GM19099 (cell line): ENCODE results near the gene TAS2R46.
"Not testable (repeated sequence)": the region's sequence is repeated elsewhere in the genome, so short reads cannot be mapped to it uniquely, and the experiment has no call there.

Source experiments
- POLR2A ChIP-seq: IDR thresholded peaks from 3 replicates; pipeline ENCODE4 v1.6.1; 2011; ENCODE audit warnings: low read depth; ENCODE audit not compliant: insufficient read length; ENCODE audit errors: extremely low read depth

TAS2R46 gene, protein sequence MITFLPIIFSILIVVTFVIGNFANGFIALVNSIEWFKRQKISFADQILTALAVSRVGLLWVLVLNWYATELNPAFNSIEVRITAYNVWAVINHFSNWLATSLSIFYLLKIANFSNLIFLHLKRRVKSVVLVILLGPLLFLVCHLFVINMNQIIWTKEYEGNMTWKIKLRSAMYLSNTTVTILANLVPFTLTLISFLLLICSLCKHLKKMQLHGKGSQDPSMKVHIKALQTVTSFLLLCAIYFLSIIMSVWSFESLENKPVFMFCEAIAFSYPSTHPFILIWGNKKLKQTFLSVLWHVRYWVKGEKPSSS

GRCh38 chr12:11062194-11062593 lies at the start of gene TAS2R46:
Gene TAS2R46 (minus strand): TSS chr12:11062294. CDS start chr12:11062294, 0 bp downstream.
- TF ChIP-seq POLR2A, result not testable (repeated sequence)

- TF ChIP-seq POLR2A, result no peak
Measured at GRCh38 chr12:11108862-11109261, 46.8 kb upstream of the TAS2R46 start.

DNA sequence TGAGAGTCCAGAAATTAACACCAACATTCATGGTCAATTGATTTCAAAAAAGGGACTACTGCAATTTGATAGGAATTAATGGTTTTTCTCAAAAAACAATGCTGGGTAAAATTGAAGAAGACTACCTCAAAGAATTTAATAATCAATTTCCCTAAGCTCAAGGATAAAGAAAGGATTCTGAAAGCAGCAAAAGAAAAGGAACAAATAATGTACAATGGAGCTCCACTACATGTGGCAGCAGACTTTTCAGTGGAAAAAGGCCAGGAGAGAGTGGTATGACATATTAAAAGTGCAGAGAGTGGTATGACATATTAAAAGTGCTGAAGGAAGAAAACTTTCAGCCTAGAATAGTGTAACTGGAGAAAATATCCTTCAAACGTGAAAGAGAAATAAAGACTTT lies 45.6 kb upstream of the TAS2R46 start:
- no peak for TF ChIP-seq POLR2A

DNA sequence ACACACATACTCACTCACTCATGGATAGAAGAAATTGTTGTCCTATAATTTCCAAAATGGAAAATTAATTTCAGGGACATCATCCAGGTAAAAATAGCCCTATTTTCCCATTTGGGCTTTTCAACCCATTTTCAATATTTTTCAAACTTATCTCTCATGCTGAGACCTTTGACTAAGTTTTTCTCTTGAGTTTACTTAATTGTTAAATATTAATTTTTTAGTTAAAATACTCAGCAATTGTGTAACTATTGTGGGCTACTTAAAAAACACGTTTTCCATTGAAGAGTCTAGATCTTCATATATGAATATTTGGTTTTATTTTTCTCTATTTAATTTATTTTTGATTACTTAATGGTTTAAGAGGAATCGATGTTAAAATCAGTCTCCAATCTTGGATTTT lies 44.2 kb upstream of the TAS2R46 start:
- TF ChIP-seq POLR2A, result no peak

DNA sequence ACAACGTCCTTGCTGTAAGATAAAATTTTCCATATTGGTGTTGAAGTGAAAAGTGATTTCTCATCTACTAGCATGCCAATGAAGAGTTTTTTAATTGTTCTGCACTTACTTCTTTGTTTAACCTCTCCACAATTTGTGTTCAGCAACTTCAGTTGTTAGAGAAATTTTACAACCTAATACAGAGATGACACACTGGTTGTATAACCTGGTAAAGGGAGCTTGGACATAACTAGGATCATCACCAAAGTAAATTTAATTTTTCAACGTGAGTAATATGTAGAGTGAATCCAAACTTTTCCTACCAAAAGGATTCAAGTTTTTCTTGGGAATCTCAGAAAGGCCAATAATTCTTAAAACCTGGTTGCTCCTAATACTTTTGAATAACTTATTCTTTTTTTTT lies 43.5 kb upstream of the TAS2R46 start:
- TF ChIP-seq POLR2A, result no peak

DNA sequence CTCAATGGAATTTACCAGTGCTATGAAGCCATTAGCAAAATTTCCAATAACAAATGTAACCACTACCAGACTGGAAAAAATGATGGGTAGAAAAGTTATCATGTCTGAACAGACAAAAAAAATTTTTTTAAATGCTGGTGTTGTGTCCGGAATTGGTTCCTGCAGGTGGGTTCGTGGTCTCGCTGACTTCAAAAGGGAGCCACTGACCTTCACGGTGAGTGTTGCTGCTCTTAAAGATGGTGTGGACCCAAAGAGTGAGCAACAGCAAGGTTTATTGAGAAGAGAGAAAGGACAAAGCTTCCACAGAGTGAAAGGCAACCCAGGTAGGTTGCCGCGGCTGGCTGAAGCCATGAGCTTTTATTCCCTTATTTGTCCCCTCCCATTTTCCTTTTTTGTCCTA lies 30.0 kb upstream of the TAS2R46 start, which contains the start of gene TAS2R43:
TSS of gene TAS2R43 (minus strand) at position 186 of the 400 bp plus-strand sequence. CDS start at position 102, 84 bp downstream.
- TF ChIP-seq POLR2A, result no peak

GRCh38 chr12:11089246-11089645 lies 27.2 kb upstream of the TAS2R46 start:
- TF ChIP-seq POLR2A, result no peak

GRCh38 chr12:11085419-11085818 lies 23.3 kb upstream of the TAS2R46 start:
- TF ChIP-seq POLR2A, result no peak

DNA sequence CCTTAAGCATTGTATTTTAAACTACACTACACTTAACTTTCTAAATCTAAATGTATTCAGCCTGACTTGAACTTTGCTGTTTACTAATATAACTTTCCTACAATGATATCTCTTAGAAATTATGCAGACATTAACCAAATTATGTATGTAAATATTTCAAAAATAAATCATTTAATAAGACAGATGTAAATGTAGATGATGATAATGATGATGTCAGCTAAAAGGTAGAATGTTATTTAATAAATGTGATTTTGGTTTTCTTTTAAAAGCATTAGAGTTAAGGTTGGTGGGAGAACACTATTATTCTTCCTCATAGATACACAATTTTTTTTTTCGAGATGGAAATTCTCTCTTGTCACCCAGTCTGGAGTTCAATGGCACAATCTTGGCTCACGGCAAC lies 19.9 kb upstream of the TAS2R46 start:
- no peak for TF ChIP-seq POLR2A

DNA sequence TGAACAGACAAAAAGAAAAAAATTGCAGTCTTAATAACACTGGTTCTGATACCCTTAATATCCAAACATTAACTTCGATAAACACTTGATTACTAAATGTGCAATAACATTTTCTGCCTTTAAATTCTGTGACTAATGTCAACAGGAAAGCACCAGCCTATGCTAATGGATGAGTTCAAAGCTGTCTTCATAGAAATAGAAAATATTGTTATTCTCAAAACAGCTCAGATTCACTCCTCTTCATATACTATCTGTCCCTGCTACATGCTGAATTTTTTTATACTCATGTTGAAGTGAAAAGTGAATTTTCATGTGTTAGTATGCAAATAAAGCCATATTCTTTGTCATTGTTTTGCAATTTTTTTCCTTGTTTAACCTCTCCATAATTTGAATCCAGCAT lies 16.2 kb upstream of the TAS2R46 start:
- TF ChIP-seq POLR2A, result no peak

- TF ChIP-seq POLR2A, result no peak
Measured at GRCh38 chr12:11075642-11076041, 13.5 kb upstream of the TAS2R46 start.

DNA sequence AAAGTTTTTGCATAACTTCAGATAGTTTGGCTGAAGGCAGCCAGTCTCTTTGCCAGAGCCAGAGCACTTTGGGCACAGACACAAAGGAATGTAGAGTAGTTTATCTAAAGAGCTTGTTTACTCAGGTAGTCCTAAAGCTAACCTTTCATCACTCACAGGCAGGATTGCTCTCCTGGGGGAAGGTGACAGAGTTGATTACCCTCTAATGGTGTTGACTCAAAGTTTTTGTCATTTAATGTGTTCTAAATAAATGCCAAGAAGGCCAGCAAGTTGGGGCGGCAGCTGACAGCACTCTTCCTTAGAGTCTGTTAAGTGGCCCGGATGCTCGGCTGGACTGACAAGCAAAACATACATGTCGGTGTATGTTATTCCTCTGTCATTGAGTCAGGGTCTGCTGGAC lies 9.3 kb upstream of the TAS2R46 start:
- no peak for TF ChIP-seq POLR2A

DNA sequence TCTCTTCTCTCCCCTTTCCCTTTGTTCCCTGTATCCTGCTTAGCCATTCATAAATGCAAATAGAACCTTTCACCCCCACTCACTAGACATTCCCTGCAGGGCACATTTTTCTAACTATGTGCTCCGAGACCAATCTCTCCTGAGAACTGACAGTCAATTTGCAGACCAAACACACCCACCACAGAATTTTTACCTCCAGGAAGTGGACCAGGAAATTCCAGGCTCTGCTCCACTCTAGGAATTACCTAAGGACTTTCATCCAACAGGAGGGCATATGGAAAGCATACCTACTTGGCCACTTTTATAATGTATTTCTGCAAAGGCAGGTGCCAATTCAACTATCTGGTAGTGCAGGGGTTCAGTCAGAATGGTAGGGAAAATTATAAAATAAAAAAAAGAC lies 8.9 kb upstream of the TAS2R46 start:
- TF ChIP-seq POLR2A, result no peak

DNA sequence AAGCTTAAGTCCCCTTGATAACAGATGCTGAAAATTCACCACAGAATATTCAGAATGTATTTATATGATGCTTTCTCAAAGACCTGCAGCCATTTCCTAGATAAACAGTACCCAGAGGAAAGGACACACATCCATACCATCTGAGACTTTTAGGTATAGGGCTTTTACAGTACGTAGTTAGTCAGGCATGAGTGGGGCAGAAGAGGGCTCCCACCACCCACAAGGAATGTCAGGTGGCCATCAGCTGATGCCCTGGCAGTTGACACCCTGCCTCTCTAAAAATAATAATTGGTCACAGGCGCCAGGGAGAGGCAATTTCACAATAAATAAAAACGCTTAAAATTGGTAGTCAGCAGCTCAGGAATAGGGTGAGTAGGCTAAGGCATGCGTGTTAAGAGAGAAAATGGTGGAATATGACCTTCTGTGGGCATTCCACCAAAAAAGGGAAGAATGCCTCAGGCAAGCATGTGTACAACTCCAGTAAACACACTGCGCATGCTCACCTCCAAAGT lies 7.8 kb upstream of the TAS2R46 start:
- no peak for TF ChIP-seq POLR2A

DNA sequence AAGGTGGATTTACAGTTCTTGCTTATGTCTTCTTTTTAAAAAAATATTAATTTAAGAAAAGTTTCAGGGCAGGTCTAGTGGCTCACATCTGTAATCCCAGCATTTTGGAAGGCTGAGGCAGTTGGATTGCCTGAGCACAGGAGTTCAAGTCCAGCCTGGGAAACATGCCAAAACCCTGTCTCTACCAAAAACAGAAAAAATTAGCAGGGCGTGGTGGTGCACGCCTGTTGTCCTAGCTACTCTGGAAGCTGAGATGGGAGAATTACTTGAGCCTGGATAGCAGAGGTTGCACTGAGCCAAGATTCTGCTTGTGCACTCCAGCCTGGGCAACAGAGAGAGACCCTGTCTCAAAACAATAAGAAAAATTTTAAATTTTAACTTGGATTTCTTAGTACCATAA lies 5.4 kb upstream of the TAS2R46 start:
- TF ChIP-seq POLR2A, result no peak

GRCh38 chr12:11059784-11060183 lies 2.3 kb downstream of the TAS2R46 start:
- no peak for TF ChIP-seq POLR2A

DNA sequence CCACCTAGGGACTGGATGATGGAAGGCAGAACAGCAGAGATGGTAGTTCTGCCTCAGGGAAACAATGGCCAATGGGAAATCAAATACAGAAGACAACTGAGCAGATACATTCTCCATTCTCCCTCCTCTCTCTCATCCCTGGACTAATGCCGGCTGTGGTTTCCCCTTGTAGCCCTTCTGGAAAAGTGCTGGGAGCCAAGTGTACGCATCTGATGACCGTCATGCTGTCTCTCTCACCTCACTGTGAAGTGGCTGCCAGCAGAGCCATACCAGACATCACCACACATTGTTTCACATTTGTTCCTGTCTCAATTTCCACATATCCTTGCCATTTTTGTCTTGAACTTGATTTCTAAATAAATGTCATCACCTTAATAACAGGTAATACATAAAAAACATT lies 3.1 kb downstream of the TAS2R46 start:
- no peak for TF ChIP-seq POLR2A
